Smooth muscle cell (in vitro differentiated cells): ENCODE measurements around the gene LEAP2. TPM values are rescaled to one million over a fixed set of nuclear protein-coding genes. Genes with fewer than 3 reads are reported as not detected.

Experiments
- DNase-seq: peaks from one replicate; lab custom pipeline; 2025; ENCODE audit not compliant: unreplicated experiment; lab: John Stamatoyannopoulos, UW
- H2AFZ ChIP-seq: fragments of 200-600 bp; sonication (generic); 2 replicates; pipeline ENCODE4 v1.6.0; 2016; ENCODE audit warnings: antibody characterized with exemption, low read depth, mild to moderate bottlenecking
- H3F3A ChIP-seq: fragments of 200-600 bp; sonication (generic); 2 replicates; pipeline ENCODE4 v1.6.0; 2017; ENCODE audit warnings: antibody characterized with exemption, low read depth
- H3K27ac ChIP-seq: fragments of 200-600 bp; sonication (generic); 2 replicates; pipeline ENCODE4 v1.5.1; 2016; ENCODE audit warnings: low read depth, mild to moderate bottlenecking
- H3K27me3 ChIP-seq: fragments of 200-600 bp; sonication (generic); 2 replicates; pipeline ENCODE4 v1.6.1; 2016; ENCODE audit warnings: low read depth, mild to moderate bottlenecking
- H3K36me3 ChIP-seq: fragments of 200-600 bp; sonication (generic); 2 replicates; pipeline ENCODE4 v1.5.1; 2016; ENCODE audit warnings: low read depth
- H3K4me1 ChIP-seq: fragments of 200-600 bp; sonication (generic); 2 replicates; pipeline ENCODE4 v1.5.1; 2016; ENCODE audit warnings: low read depth
- H3K4me2 ChIP-seq: fragments of 200-600 bp; sonication (generic); 2 replicates; pipeline ENCODE4 v1.6.0; 2016; ENCODE audit warnings: mild to moderate bottlenecking
- H3K4me3 ChIP-seq: fragments of 200-600 bp; sonication (generic); 2 replicates; pipeline ENCODE4 v1.5.1; 2016; ENCODE audit warnings: mild to moderate bottlenecking
- H3K79me2 ChIP-seq: fragments of 200-600 bp; sonication (generic); 2 replicates; pipeline ENCODE4 v1.6.0; 2016; ENCODE audit warnings: low read depth, mild to moderate bottlenecking
- H3K9ac ChIP-seq: fragments of 200-600 bp; sonication (generic); 2 replicates; pipeline ENCODE4 v1.6.0; 2016; ENCODE audit warnings: low read depth
- H3K9me3 ChIP-seq: fragments of 200-600 bp; sonication (generic); replicated peaks from 2 replicates; pipeline ENCODE4 v1.5.1; 2016; ENCODE audit warnings: low read depth
- H4K20me1 ChIP-seq: fragments of 200-600 bp; sonication (generic); 2 replicates; pipeline ENCODE4 v1.6.0; 2016; ENCODE audit warnings: low read depth
- WGBS: methylation state at CpG from one replicate; pipeline ENCODE4 v1.1.7; 2016; ENCODE audit warnings: low lambda C conversion rate; 5-methylcytosine and 5-hydroxymethylcytosine counted together
- polyA plus RNA-seq: library from polyadenylated mRNA; unstranded; fragments of >200 nt; fragmentation: Nextera tagmentation; extraction: Ambion mirVana; gene quantifications from 2 replicates; pipeline ENCODE4 v1.2.1, GENCODE V29; 2016
- total RNA-seq: library from RNA; depleted of rRNA; stranded (reverse); fragments of >200 nt; gene quantifications from 2 replicates; pipeline ENCODE4 v1.2.3, GENCODE V29; 2014
- TF ChIP-seq, protein P1 (sequence below): fragments of 200-600 bp; sonication (generic); IDR thresholded peaks from 2 replicates; pipeline ENCODE4 v1.5.1; 2017; ENCODE audit warnings: borderline replicate concordance, mild to moderate bottlenecking, antibody characterized with exemption; ENCODE audit not compliant: insufficient read depth, poor library complexity, severe bottlenecking

LEAP2 gene
- total and polyA plus RNA-seq, 2 experiments from 2014 or later, result 0.27 to 0.55 TPM

DNA sequence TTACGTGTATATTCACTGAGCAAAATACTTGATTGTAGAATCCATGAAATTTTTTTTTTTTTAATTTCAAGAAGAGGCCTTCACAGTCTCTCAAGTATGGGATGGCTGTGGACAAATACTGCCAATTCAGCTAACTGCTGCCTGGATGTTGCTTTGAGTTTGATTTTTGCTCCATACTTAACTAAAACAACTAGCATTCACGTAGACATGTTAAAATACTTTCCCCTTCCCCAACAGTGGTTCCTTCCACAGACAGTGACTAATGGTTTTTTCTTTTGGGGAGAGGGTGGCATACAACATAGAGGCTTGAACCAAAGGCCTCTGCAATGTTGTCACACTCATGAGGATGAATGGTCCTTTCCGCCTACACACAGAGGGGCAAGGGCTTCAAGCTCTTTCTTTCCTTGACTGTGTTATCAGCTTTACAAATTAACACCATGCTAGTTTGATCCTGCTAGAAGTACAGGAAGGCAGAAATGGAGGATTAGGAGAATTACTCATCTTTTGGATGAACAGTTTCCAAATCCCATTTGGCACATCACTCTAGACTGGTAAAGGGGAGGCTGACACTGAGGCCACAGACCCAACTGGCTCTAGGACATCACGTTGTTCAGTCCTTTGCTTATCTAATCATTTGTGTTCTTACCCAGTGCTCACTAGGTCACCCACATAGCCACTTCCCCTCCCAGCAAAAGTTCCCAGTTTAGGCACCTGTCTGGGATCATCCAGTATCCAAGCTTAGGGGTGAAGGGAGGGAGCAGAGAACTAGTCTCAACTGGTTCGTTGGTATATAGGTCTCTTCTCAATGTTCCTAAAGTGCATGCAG lies 1.8 kb upstream of the LEAP2 start:
- 72% methylated on average over 5 of the region's 5 CpGs for WGBS
- DNase-seq, result no peak
- TF ChIP-seq, protein P1, sequence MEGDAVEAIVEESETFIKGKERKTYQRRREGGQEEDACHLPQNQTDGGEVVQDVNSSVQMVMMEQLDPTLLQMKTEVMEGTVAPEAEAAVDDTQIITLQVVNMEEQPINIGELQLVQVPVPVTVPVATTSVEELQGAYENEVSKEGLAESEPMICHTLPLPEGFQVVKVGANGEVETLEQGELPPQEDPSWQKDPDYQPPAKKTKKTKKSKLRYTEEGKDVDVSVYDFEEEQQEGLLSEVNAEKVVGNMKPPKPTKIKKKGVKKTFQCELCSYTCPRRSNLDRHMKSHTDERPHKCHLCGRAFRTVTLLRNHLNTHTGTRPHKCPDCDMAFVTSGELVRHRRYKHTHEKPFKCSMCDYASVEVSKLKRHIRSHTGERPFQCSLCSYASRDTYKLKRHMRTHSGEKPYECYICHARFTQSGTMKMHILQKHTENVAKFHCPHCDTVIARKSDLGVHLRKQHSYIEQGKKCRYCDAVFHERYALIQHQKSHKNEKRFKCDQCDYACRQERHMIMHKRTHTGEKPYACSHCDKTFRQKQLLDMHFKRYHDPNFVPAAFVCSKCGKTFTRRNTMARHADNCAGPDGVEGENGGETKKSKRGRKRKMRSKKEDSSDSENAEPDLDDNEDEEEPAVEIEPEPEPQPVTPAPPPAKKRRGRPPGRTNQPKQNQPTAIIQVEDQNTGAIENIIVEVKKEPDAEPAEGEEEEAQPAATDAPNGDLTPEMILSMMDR, result no peak

GRCh38 chr5:132872788-132873118 lies 715 bp upstream of the LEAP2 start:
- Histone ChIP-seq H3K79me2 (no peaks in the 10 kb centered on the region), H3K4me3 (no peak overlapping the region), H4K20me1 (peaks cover 34% of the 10 kb centered on the region), H3K9me3 (no peaks in the 10 kb centered on the region), H3K36me3 (no peaks in the 10 kb centered on the region), H3K4me2 (no peak overlapping the region), H3K27ac (peak overlapping the region; percentile 14), H3F3A (peaks cover 66% of the 10 kb centered on the region), H3K27me3 (no peaks in the 10 kb centered on the region), H3K4me1 (peaks cover under 1% of the 10 kb centered on the region), H3K9ac (no peak overlapping the region), H2AFZ (no peak overlapping the region)
- TF ChIP-seq, protein P1, result no peak
- 87% methylated on average over 1 of the region's 1 CpG for WGBS
- no peak for DNase-seq

More for the DNA sequence above, 1.8 kb upstream of the LEAP2 start:
- Histone ChIP-seq H3K9ac (no peak overlapping the region), H3K4me3 (no peak overlapping the region), H3K4me1 (peaks cover 6% of the 10 kb centered on the region), H4K20me1 (peaks cover 26% of the 10 kb centered on the region), H3K4me2 (no peak overlapping the region), H3K9me3 (no peaks in the 10 kb centered on the region), H3K36me3 (no peaks in the 10 kb centered on the region), H3K27me3 (no peaks in the 10 kb centered on the region), H3F3A (peaks cover 57% of the 10 kb centered on the region), H2AFZ (no peak overlapping the region), H3K79me2 (peaks cover 9% of the 10 kb centered on the region), H3K27ac (peak overlapping the region; percentile 30)

DNA sequence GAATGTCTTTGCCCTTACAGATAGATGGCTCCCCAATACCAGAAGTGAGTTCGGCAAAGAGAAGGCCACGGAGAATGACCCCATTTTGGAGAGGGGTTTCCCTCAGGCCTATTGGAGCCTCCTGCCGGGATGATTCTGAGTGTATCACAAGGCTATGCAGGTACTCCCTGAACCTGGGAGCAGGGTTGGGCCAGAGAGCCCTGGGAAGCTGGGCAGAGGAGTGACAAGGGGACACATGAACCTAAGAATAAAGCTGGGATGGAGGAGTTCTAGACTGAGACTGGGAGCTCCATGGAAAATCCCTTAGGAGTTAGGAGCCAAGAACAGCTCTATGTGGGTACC lies 433 bp downstream of the LEAP2 start:
- TF ChIP-seq, protein P1, result no peak
- Histone ChIP-seq H4K20me1 (peaks cover 44% of the 10 kb centered on the region), H3K36me3 (no peaks in the 10 kb centered on the region), H2AFZ (no peak overlapping the region), H3F3A (peaks cover 61% of the 10 kb centered on the region), H3K4me1 (no peaks in the 10 kb centered on the region), H3K27ac (no peak overlapping the region), H3K9me3 (no peaks in the 10 kb centered on the region), H3K9ac (no peak overlapping the region), H3K4me3 (no peak overlapping the region), H3K27me3 (no peaks in the 10 kb centered on the region), H3K4me2 (no peak overlapping the region), H3K79me2 (peaks cover under 1% of the 10 kb centered on the region)
- 98% methylated on average over 3 of the region's 3 CpGs for WGBS
- DNase-seq, result no peak
